Measurements from ENCODE around the gene GALNT3.

Gene GALNT3

DNA sequence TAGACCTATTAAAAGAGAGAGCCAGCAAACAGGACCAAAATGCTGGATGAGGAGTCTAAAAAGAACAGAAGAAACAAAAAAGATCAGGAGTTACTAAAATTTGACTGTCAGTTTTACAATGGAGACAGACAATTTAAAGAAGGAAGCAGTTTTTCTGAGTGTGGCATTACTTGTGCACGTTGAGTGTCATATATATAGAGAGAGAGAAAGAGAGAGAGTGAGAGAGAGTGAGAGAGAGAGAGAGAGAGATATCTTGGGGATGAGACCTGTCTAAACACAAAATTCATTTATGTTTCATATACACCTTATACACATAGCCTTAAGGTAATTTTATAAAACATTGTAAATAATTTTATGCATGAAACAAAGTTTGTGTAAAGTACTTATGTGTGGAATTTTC lies 2.1 kb upstream of the GALNT3 start:
- DNase-seq (ENCODE audit: low read depth, low spot score): no peak

DNA sequence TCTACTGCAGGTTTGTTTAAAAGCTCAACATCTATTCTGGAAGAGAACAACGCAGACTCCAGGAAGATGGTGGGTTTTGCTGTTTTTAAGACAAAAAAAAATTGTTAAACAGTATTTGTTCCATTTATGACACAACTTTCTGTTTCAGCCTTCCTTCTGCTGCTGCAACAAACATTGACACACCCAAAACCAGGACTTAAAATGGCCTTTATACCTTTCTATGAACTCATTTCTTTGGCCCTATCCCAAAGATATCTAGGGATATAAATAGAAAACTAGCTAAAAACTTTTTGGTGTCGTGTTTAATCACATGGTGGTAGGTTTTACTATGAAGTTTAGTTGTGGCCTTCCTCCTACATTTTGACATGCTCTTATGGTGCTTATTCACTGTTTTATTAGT lies 964 bp upstream of the GALNT3 start:
- DNase-seq (ENCODE audit: low read depth, low spot score): no peak

DNA sequence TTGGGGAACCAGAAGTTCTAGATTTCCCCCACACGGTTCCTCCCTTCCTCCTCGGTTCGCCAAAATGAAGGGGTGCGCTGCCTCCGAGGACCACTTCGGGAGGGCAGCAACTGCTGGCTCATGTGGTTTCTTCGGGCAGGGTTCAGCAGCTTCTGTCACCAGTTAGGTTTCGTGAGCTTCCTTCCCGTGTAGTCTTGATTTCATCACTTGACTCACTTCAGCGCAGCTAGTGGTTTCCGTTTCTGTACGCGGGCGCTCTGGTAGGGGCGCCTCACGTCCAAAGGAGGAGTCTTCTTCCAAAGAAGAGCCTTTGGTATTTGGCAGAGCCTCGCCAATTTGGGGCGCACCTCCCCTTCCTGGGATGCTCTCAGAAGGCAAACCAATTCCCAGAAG lies 485 bp upstream of the GALNT3 start:
- no peak for DNase-seq (ENCODE audit: low read depth, low spot score)

- no peak for DNase-seq (ENCODE audit: low read depth, low spot score)
Observed at GRCh38 chr2:165793161-165793778, 777 bp downstream of the GALNT3 start.

- DNase-seq (ENCODE audit: low read depth, low spot score): no peak
Observed at GRCh38 chr2:165792104-165792454, 2.0 kb downstream of the GALNT3 start.

- DNase-seq (ENCODE audit: low read depth, low spot score): no peak
Observed at GRCh38 chr2:165791421-165792103, 2.5 kb downstream of the GALNT3 start.

GRCh38 chr2:165790466-165790865 lies 3.6 kb downstream of the GALNT3 start:
- DNase-seq (ENCODE audit: low read depth, low spot score): no peak

DNA sequence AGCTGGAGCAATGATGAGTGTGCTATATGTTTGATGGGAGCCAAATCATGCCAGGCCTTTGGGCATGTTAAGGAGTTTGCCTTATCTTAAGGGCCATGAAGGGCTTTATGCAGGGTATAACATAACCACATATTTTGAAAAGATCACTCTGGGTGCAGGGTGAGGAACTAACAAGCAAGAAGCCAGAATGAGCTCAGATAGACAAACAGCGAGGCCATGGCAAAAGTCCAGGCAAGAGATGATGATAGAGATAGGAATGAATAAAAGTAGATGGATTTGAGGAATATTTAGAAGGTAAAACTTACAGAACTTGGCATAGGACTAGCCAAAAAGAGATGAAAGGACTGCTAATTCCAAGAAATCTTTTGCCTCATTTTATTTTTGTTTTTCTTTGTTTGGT lies 6.7 kb downstream of the GALNT3 start:
- no peak for DNase-seq (ENCODE audit: low read depth, low spot score)

GRCh38 chr2:165779706-165780105 lies 14.3 kb downstream of the GALNT3 start:
- no peak for DNase-seq (ENCODE audit: low read depth, low spot score)

GRCh38 chr2:165778653-165779451 lies 15.2 kb downstream of the GALNT3 start:
- DNase-seq (ENCODE audit: low read depth, low spot score): no peak

DNA sequence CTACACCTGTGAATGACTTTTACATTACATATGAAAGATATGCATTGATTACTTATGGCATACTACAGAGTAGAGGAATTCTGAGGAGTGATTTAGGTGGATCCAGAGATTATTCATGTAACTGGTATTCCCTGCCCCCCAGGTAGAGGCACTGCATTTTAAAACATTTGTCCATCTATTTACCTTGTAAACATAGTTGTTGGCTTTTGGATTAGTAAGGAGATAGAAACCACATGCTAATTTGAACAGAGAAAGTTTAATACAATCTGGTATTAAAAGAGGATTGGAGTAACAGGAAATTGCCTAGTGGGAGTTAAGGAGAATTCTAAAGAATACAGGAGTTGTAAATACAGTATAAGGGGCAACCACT lies 15.9 kb downstream of the GALNT3 start:
- DNase-seq (ENCODE audit: low read depth, low spot score): no peak

- no peak for DNase-seq (ENCODE audit: low read depth, low spot score)
Observed at GRCh38 chr2:165777522-165778186, 16.4 kb downstream of the GALNT3 start.

DNA sequence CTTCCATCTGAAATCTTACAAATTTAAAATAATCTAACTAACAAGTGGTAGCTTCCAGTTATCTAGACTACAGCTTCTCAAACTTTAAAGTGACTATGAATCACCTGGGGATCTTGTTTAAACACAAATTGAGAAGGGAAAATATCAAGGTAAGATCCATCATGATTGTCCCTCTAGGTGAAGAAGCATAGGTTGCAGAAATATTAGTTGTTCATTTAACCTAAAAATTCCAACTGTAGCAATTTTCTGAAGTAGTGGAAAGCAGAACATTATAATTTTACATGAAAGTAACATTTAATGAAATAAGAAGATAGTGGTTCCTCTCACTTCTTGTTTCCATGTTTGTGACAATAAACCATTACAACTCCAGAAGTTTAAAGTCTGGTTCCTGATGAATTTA lies 17.3 kb downstream of the GALNT3 start:
- DNase-seq (ENCODE audit: low read depth, low spot score): no peak

GRCh38 chr2:165776013-165776412 lies 18.0 kb downstream of the GALNT3 start:
- no peak for DNase-seq (ENCODE audit: low read depth, low spot score)

DNA sequence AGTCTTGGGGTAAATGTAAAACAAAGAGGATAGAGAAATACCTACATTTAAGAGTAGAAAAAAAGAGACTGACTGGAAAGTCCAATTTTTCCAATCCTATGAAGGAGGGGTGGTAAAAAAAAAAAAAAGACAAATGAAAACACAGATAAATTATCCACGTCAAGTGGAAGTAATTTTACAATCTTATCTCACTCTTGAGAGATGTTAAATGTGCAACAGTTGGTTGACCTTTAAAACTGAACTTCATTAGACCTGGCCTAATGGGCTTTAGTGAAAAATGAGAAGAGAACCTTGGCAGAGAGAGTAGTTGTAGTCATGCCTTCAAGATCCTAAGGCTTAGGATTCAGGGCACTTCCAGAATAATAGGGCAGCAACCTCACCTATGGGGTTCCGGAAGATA lies 20.4 kb downstream of the GALNT3 start:
- DNase-seq (ENCODE audit: low read depth, low spot score): no peak

- DNase-seq (ENCODE audit: low read depth, low spot score): no peak
Observed at GRCh38 chr2:165772183-165772582, 21.9 kb downstream of the GALNT3 start.

DNA sequence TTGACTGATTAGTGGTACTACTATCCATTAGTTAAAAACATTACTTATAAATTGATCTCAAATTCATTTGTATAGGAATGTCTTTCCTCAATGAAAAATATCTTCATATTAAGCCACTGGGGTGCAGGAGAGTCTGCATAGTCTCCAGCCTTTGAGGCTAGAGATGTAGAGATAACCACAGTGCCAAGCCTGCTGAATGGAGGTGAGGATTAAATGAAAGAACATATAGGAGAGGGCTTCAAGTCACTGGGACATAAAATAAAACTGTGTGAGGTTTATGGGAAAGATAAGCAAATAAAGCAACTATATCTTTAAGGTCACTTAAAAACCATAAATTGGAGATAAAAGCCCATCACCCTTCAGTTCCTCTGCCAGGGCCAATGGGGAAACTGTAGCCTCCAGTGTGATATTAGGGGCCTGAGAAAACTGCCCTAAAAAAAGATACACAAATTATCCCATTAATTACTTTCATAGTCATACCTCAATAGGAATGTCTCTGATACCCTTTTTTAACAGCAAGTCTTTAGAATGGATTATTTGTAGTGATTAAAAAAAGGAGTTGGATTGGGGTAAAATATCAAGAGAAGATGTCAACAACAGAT lies 27.6 kb downstream of the GALNT3 start:
- no peak for DNase-seq (ENCODE audit: low read depth, low spot score)

GRCh38 chr2:165762723-165763122 lies 31.3 kb downstream of the GALNT3 start:
- no peak for DNase-seq (ENCODE audit: low read depth, low spot score)

- DNase-seq (ENCODE audit: low read depth, low spot score): no peak
Observed at GRCh38 chr2:165757906-165758675, 36.0 kb downstream of the GALNT3 start.

- no peak for DNase-seq (ENCODE audit: low read depth, low spot score)
Observed at GRCh38 chr2:165746501-165746900, 47.5 kb downstream of the GALNT3 start.

DNA sequence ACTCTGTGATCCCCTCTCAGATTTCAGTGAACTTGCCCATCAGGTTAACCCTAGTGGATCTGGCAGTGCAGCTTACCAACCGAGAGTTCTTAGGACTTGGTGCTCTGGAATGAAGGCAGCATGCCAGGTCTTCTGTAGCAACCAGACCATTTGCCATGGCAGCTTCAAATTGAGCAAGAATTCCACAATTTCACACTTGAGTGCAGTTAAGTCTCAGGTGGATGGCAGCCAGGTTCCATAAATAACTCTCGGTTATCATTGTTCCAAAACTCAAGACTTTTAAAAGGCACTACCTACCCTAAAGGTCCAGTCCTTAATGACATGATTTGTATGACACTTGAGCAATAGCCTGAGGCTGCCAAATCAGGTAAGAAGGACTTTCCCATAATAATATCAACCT lies 48.1 kb downstream of the GALNT3 start:
- DNase-seq (ENCODE audit: low read depth, low spot score): no peak
